OCI-M1 (cell line): ENCODE measurements around the gene FAM25G.
"Not testable (repeated sequence)": the region's sequence is repeated elsewhere in the genome, so short reads cannot be mapped to it uniquely, and the experiment has no call there.

ENCODE experiments used
- DNase-seq: peaks from one replicate; lab custom pipeline; 2025; lab: John Stamatoyannopoulos, UW

FAM25G gene

DNA sequence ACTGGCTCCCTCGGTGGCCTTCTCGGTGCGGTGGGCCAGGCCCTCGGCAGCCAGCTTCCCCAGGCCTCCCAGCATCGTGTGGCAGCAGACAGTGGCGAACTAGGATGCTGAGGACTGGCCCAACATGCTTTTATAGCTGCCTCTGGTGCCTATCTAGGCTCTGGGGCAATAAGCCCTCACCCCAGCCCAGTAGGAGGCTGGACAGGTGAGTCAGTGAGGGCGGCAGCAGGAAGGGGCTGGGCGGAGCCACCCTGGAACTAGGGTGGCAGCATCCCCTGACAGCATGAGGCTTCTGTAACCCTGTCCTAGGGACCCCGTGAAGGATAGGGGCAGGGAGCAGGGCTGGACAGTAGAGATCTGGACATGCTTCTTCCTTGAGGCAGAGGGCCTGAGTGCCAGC lies at the start of gene FAM25G:
TSS of gene FAM25G (minus strand) at position 101 of the 400 bp plus-strand sequence. CDS start at position 75, 26 bp downstream.
- DNase-seq, result not testable (repeated sequence)

DNA sequence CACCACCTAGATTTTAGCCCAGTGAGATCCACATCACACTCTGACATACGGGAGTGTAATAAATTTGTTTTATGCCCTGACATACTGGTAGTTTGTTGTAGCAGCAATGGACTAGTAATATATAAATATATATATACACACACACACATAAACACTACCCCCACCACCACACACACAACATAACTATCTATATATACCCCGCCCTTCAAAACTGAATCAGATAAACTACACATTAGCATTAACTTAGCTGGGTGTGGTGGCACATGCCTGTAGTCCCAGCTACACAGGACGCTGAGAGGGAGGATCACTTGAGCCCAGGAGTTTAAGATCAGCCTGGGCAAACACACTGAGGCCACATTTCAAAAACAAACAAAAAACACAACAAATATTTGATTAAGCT lies 44.9 kb upstream of the FAM25G start:
- DNase-seq, result not testable (repeated sequence)

DNA sequence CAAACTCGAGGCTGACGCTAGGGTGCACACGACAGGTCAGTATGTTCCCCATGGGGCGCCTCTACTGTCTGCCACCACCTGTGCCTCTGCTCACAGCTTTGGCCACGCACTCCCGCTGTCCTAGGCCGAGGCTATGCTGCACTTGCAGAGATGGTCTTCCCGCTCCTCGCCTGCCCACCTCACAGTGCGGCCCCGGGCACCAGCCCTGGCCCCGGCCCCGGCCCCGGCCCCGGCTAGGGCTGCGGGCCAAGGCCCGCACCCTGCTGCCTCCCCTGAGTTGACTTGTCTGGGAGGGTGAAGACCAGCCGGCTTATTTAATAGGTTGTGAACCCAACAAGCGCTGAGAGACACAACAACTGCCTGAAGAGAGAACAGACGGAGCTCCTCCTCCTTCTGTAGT lies 32.0 kb upstream of the FAM25G start, which contains the start of gene AGAP9:
TSS of gene AGAP9 (minus strand) at position 164 of the 400 bp plus-strand sequence. CDS start at position 52, 112 bp downstream.
- DNase-seq, result not testable (repeated sequence)

DNA sequence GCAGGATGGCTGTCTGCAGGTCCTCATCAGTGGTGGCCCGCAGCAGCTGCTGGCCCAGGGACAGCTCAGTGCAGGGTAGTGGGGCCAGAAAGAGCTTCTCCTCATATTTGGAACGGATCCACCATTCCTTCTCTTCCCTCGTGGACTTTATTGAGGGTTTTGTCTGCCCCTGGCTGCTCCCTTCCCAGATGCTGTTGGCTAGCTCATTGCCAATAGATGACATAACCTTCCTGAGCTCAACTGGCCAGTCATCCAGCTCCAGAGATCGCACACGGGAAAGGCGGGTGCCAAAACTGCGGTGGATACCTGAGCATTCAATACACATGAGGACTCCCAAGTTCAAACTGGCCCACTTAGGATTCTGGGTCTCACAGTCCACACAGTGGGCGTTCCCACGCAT lies 10.8 kb upstream of the FAM25G start:
- not testable (repeated sequence) for DNase-seq

DNA sequence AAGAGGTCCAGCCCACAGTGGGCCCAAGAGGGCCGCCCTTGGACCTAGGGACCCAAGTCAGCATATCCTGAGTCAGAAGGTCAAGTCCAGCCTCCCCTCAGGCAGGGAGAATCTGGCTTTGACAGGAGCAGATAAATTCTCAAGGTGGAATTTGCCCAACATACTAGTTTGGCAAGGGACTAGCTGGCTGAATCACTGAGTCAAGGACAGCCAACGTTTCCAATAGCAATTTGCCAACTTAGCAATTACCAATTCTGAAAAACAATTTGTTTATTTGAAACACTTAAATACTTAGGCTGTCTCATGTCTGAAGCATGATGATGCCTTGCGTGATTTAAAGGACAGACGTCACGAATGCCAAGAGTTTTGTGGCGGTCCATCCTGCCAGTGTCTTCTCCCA lies 2.7 kb upstream of the FAM25G start:
- not testable (repeated sequence) for DNase-seq

DNA sequence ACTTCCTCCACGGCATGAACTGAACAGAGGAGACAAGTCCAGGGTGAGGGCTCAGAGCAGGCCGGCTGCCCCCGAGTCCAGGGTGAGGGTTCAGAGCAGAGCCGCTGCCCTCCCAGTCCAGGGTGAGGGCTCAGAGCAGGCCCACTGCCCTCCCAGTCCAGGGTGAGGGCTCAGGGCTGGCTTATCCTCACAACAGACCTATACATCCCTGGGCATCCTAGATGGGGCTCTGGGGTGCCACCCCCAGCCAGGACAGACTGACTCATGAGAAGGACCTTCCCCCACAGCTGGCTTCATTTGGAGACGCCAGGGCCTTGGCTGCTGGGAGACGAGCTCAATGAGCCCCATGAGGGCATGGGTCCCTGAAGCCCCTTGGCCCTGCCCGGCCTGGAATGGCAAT lies 1.9 kb downstream of the FAM25G start:
- DNase-seq, result not testable (repeated sequence)

DNA sequence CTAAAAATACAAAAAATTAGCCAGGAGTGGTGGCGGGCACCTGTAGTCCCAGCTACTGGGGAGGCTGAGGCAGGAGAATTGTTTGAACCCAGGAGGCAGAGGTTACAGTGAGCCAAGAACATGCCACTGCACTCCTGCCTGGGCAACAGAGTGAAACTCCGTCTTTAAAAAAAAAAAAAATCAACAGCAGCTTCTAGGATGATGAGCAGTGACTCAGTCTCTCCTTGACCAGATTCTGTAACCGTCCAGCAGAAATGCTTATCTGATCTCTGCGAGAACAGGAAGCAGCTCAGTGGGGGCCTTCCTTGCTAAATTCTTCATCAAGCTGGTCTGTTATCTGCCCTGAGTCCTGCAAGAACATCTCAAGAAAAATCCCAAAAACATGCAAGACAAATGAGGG lies 5.6 kb downstream of the FAM25G start:
- DNase-seq, result peak; percentile 61

DNA sequence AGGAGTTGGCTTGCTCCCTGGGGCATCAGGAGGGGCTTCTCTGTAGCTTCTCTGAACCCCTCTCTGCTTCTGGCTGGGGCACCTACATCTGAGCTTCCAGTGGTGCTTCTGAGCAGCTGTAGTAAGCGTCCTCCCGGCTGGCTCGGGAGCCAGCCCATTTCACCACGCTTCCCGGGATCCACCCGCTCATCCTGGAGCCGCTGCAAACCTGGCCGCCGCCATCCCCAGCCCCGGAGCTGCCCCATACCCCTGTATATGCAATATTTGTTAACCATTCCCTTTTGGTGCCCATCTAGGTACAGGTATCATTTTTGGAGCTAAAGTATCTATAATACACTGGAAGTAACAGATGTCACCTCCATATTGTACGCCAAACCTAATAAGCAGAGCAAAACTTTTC lies 6.7 kb downstream of the FAM25G start:
- not testable (repeated sequence) for DNase-seq

DNA sequence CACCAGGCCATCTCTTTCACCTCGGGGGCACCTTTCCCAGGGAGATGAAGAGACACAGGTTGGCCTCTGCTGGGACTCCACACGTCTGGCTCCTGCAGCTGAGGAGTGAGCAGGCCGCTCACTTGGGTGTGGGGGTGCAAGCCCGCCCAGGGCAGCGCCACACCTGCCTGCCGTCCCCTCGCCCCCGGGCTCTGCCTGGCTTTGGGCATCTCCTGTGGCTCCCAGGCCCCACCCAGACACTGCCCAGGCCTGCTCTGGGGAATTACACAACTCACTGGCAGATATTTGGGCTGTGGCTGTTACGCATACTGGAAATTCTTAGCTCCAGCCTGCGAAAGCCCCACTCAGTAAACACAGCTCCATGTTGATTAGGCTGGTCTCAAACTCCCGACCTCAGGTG lies 7.6 kb downstream of the FAM25G start, which contains the start of gene ANXA8:
TSS of gene ANXA8 (minus strand) at position 193 of the 400 bp plus-strand sequence. CDS start at position 11, 182 bp downstream.
- DNase-seq, result not testable (repeated sequence)

DNA sequence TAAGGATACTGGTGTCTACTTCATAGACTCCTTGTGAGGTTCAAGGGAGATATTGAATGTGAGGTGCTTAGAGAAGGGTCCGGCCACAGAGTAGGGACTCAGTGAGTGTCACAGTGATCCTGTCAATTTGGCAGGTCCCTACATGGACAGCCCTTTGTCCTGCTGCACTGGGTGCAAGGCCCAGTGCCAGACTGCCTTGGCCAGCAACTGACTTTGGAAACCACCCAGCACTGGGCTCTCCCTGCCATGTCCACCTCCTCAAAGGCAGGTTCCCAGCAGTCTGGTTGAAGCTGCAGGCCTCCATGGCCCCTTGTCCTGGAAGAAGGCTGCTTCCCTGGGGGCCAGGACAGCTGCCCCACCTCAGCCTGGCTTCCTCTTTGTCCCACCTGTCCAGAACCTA lies 9.1 kb downstream of the FAM25G start:
- DNase-seq, result not testable (repeated sequence)

DNA sequence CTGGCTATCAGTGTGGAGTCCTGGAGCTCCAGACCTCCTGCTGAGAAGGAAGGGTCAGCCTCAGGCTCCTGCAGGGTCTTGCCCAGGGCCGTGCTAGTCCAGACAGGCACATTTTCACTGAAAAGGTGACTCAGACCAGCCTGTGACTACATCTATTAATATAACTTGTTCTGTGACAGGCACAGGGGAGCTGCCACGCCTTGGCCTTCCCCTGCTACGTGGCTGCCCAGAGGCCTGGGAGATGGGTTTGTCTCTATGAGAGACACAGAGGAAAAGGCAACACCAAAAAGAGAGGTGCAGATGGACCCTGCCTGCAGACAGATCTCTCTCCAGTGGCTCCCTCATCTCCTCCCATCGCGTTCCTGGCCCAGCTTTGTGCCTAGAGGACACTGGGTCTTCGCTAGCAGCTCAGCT lies 9.7 kb downstream of the FAM25G start:
- DNase-seq, result not testable (repeated sequence)

DNA sequence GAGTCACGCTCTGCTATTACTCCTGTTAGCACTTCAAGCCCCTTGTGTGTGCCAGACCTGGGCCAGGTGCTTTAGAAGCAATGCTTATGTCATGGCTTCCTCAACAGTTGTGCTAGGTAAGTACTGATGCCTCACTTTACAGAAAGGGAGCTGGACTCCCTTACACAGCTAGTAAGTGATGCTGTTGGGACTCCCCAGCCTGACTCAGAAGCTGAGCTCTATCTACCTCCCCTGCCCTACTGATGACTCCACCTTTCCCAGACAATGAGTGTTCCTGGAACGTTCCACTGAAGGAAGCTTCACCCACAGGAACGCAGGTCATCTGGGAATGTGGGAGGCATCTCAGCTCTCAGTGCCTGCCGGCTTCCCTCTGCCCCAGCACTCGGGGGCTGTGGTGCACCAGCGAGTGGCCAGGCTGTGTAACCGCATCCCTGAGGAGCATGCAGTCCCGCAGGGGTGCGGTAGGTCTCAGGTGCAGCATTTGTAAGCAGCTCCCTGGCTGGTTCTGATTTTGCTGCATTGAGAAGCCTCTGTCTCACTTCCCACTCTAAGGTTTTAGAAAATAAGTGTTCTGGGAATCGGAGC lies 10.2 kb downstream of the FAM25G start:
- not testable (repeated sequence) for DNase-seq

DNA sequence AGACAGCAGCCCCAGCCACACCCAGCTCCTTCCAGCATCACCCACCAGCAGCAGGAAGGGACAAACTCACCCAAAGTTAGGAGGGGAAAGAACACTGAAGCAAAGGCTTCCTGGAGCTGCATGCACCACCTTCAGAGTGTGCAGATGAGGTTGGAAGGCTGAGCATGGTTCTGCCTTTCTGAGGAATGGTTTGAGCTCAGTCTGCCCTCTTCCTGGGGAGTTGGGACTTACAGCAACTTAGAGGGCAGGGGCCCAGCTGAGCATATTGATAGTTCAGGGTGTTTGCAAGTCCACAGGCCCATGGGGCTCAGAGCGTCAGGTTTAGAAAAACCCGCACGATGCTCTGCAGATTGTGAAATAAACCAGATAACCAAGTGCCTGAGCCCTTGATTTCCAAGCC lies 11.4 kb downstream of the FAM25G start:
- DNase-seq, result not testable (repeated sequence)

DNA sequence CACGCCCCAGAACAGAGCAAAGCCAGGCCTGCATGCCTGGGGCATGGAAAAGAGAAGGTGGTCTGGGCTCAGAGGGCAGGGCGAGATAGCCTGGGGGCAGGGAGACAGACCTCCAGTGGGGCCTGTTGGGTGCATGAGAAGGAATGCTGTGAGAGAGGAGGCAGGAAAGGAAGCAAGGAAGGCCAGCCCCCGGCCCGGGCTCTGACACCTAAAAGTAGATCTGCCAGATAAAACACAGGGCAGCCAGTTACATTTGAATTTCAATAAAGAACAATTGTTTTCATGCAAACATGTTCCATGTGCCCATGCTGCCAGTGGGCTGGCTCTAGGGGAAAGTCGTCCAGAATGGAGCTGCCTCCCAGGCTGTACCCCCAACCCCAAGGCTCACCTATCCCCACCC lies 13.4 kb downstream of the FAM25G start:
- DNase-seq, result not testable (repeated sequence)

DNA sequence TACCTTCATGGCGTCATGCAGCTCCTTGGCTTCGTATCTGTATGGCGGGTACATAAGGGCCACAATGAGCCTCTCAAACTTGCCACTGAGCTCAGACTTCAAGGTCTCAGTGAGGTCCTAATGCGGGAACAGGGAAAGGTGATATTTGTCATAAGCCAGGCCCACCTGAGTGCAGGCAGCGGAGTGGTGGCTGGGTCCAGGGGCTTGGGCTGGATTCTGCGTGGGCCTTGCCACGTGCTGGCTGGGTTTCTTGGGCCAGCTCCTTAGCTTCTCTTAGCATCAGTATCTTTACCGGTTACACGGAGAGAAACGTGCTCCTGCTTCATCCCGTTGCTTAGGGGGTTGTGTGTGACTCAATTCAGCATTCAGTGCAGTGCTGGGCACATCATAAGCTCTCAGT lies 14.4 kb downstream of the FAM25G start:
- DNase-seq, result not testable (repeated sequence)

DNA sequence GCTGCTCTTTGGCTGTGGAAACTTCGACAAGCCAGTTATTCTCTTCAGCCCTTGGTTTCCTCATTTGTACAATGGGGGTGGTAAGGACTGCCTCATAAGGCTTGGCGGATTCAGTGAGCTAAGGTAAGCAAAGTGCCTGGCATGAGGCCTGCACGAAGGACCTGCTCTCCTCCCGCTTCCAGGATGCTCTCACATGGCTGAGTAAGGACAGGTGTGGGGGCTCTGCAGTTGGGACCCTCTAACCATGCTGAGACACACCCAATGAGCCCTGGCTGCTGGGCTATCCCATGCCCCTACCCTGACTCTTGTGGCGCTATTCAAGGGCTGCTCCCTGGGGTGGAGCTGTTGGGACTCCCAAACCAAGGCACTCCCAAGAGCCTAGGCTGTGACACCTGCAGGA lies 16.4 kb downstream of the FAM25G start:
- DNase-seq, result not testable (repeated sequence)

DNA sequence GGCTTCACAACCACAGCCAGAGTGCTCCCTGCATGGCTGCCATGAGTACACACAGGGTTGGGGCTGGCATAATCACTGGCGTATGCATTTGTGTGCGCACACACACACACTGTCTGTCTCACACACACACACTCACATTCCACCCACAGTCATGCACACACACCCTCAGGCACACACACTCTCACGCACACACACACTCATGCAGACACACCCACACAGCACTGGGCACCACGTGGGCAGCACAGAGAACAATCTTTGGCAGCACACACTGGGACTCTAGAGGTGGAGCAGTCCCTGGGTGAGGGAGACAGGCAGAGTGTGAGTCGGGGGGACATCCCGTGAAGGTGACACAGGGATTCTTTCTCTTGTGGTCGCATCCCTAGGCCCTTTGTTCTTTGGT lies 18.0 kb downstream of the FAM25G start:
- not testable (repeated sequence) for DNase-seq

DNA sequence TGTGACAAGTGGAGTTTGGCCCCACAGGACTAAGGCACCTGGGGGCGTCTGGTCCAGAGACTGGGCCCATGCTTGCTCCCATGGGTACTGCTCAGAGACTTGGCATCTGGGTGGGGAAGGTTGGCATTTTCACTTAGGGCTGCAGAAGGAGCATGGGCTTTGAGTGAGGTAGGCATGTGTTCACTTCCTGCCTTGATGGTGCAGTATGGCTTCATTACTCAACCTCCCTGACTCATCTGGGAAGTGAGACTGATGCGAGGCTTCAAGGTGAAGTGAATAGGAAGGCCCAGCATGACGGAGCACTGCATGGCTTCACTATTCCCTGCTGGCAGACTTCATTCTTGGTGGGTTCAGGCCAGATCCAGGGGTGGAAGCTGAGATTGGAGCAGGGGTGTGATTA lies 18.9 kb downstream of the FAM25G start:
- DNase-seq, result not testable (repeated sequence)

DNA sequence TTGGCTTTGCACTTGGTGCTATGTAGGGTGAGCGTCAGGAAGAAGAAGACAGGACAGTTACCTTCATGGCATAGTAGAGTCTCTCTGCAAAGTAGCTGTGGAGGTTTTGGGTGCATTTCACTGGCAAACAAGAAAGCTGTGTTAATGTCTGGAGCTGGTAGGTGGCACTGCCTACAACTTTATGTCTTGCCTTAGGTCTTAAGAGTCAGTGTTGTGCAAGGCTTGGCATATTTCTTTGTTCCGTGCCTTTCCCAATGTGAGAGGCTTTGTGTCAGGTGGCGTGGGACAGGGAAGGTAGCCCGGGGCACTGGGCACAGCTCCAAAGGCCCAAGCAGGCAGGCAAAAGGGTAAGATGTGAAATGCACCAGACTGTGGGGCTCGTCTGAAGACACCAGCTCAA lies 19.4 kb downstream of the FAM25G start:
- DNase-seq, result not testable (repeated sequence)

DNA sequence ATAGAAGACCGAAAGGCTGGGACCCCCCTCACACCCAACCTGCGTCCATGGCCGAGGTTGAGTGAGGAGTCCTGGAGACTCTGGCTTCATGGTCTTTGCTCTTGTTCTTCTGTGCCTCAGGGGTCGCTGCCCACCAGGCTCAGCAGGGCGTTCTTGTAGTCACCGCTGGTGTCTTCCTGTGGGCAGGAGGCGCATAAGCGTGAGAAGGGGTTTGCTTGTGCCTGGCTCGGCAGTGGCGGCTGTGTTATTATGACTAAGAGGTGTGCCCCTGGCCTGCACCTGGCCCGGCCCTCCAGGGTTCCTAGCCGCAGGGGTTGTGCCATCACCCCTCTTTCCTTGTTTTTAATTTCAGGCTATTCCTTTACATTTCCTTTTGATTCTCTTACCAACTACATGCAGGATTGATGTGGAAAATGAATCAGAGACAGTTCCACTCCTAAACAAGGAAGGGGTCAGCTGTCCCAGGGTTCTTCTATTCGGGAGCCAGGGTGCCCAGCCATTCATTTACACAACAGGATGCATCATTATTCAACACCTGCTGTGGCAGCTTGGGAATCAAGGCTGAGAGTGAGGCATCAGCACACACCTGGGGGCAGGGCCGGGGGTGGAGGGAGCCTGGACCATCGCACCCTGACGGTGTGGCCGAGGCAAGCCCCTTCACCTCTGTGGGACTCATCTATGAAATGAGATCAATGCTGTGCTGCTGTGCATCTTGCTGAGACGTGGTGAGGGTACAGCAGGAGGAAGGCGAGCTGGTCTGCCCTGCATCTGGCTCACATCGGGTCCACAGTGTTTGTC lies 22.6 kb downstream of the FAM25G start:
- DNase-seq, result not testable (repeated sequence)

DNA sequence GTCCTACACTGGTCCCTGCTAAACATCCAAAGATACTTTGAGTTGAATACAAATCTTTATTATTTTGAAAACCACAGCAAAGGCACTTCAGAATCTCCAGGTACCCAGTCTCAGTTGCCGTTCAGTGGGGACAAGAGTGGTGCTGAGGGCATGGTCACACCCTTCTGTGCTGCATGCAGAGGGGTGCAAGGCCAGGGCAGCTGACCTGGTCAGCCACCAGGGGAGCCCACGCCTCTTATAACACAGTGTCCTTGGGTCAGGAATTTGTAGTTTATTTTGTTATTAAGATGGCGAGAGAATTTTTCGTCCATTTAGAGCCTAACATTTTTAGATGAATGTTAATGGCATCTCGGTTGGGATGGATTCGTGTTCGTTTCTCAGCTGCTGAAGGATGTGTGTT lies 23.5 kb downstream of the FAM25G start:
- DNase-seq, result not testable (repeated sequence)

DNA sequence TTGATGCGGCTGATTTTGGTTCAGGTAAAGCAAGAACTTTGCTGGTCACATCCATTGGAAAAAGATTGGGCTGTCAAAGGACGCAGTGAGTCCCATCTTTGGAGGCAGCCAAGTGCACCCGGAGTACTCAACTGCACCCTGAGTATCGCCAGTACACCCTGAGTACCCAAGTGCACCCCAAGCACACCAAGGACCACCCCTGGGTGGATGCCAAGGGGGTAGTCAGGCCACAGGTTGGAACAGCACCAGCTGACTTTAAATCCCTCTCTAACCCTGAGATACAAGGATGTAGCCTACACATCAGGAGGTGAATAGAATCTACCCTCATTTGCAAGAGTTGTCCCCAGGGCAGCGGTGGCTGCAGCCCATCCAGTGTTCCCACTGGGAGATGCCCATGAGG lies 24.0 kb downstream of the FAM25G start:
- DNase-seq, result not testable (repeated sequence)
